Astrocyte of the cerebellum (primary cell): ENCODE results near the gene UPP1.

Experiments
- DNase-seq: peaks from one replicate; pipeline ENCODE4 v3.0.0-alpha.2; 2011; ENCODE audit warnings: low read depth
- H3K4me3 ChIP-seq: 2 replicates; pipeline ENCODE4 v1.5.1; 2011; ENCODE audit warnings: mild to moderate bottlenecking, low read depth, low read length, moderate library complexity
- CTCF ChIP-seq: IDR thresholded peaks from 2 replicates; pipeline ENCODE4 v1.5.1; 2012; ENCODE audit warnings: low read length, low read depth, moderate library complexity, mild to moderate bottlenecking; ENCODE audit errors: missing control alignments
- in situ Hi-C: cut with HindIII; loops from 2 replicates; pipeline ENCODE4 v1.10.0; 2017; ENCODE audit warnings: low sequenced_read_pairs

UPP1 gene

GRCh38 chr7:48091506-48092433 is 2.7 kb downstream of the UPP1 start:
- in situ Hi-C loops, result no loop called here
- no peak for DNase-seq
- no peak overlapping the region for H3K4me3 ChIP-seq
- TF ChIP-seq CTCF, result no peak

GRCh38 chr7:48094861-48095293 is 5.8 kb downstream of the UPP1 start:
- H3K4me3 ChIP-seq, result no peak overlapping the region

GRCh38 chr7:48096273-48096672 is 7.2 kb downstream of the UPP1 start:
- no peak overlapping the region for H3K4me3 ChIP-seq
- in situ Hi-C loops, result no loop called here
- no peak for TF ChIP-seq CTCF
- no peak for DNase-seq

More at GRCh38 chr7:48094861-48095293, 5.8 kb downstream of the UPP1 start:
- peak; percentile 59 for DNase-seq
- in situ Hi-C loops, result no loop called here
- no peak for TF ChIP-seq CTCF

- no peak for DNase-seq
- no peak for TF ChIP-seq CTCF
- no peak overlapping the region for H3K4me3 ChIP-seq
- in situ Hi-C loops, result no loop called here
Observed at GRCh38 chr7:48097521-48098231, 8.6 kb downstream of the UPP1 start.

- in situ Hi-C loops, result no loop called here
- TF ChIP-seq CTCF, result no peak
- no peak overlapping the region for H3K4me3 ChIP-seq
- no peak for DNase-seq
Observed at GRCh38 chr7:48098846-48099245, 9.8 kb downstream of the UPP1 start.

- TF ChIP-seq CTCF, result no peak
- DNase-seq, result no peak
- no peak overlapping the region for H3K4me3 ChIP-seq
- in situ Hi-C loops, result loop anchor here (25.0 kb wide), 1 partner anchor 112 kb away; the partner anchor contains the start of gene HUS1
Observed at GRCh38 chr7:48099781-48100180, 10.7 kb downstream of the UPP1 start.
